ENCODE data around the gene GAB2.

GAB2 gene

DNA sequence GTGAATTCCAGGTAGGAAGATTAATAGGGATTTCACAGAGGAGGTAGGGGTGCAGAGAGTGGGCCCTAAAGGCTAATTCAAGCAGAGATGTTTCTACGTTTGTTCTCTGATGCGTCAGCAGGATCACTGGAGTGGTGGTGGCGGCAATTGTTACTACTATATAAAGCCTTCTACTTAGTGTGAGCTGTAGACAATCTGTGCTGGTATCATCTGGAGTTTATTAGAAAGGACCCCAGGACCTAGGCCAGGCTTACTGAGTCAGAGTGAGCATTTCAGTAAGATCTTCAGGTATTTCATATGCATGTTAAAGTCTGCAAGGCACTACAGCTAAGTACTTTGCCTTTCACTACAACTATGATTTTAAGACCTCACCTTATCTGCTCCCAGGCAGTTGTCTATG is 169.4 kb downstream of the GAB2 start:
- TF ChIP-seq, protein P1, sequence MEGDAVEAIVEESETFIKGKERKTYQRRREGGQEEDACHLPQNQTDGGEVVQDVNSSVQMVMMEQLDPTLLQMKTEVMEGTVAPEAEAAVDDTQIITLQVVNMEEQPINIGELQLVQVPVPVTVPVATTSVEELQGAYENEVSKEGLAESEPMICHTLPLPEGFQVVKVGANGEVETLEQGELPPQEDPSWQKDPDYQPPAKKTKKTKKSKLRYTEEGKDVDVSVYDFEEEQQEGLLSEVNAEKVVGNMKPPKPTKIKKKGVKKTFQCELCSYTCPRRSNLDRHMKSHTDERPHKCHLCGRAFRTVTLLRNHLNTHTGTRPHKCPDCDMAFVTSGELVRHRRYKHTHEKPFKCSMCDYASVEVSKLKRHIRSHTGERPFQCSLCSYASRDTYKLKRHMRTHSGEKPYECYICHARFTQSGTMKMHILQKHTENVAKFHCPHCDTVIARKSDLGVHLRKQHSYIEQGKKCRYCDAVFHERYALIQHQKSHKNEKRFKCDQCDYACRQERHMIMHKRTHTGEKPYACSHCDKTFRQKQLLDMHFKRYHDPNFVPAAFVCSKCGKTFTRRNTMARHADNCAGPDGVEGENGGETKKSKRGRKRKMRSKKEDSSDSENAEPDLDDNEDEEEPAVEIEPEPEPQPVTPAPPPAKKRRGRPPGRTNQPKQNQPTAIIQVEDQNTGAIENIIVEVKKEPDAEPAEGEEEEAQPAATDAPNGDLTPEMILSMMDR (IDR thresholded peaks at IDR 0.05; ENCODE audit: low read depth, low read length, missing control alignments), result no peak
- no peak for DNase-seq (ENCODE audit: low read depth)
- H3K4me3 ChIP-seq (ENCODE audit: low read depth, low read length), result no peak overlapping the region
- in situ Hi-C loops (cut with HindIII; ENCODE audit: low sequenced_read_pairs), result no loop called here

DNA sequence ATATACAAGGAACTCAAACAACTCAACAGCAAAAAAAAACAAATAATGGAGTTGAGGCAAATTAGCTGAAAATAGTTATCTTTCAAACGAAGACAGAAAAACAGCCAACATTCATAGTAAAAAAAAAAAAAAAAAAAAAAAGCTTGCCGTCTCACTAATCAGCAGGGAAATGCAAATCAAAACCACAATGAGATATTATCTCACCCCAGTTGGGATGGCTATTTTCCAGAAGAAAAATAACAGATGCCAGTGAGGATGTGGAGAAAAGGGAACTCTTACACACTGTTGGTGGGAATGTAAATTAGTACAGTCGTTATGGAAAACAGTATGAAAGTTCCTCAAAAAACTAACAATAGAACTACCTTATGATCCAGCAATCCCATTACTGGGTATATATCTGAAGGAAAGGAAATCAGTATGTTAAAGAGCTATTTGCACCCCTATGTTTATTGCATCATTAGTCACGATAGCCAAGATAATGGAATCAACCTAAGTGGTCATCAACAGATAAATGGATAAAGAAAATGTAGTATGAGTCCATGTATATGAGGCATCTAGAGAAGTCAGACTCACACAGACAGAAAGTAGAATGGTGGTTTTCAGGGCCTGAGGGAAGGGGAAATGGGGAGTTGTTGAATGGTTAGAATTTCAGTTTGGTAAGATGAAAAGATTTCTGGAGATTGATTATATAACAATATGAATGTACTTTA is 172.9 kb downstream of the GAB2 start:
- peak; percentile 74 for DNase-seq (ENCODE audit: low read depth)
- TF ChIP-seq, protein P1 (IDR thresholded peaks at IDR 0.05; ENCODE audit: low read depth, low read length, missing control alignments), result no peak
- no peak overlapping the region for H3K4me3 ChIP-seq (ENCODE audit: low read depth, low read length)
- in situ Hi-C loops (cut with HindIII; ENCODE audit: low sequenced_read_pairs), result no loop called here

DNA sequence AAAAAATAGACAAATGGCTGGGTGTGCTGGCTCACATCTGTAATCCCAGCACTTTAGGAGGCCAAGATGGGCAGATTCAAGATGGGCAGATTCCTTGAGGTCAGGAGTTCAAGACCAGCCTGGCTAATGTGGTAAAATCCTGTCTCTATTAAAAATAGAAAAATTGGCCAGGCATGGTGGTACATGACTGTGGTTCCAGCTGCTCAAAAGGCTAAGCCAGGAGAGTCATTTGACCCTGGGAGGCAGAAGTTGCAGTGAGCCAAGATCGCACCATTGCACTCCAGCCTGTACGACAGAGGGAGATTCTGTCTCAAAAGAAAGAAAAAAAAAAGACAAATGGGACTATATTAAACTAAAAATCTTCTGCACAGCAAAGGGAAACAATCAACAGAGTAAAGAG is 173.5 kb downstream of the GAB2 start:
- in situ Hi-C loops (cut with HindIII; ENCODE audit: low sequenced_read_pairs), result no loop called here
- TF ChIP-seq, protein P1 (IDR thresholded peaks at IDR 0.05; ENCODE audit: low read depth, low read length, missing control alignments), result no peak
- no peak overlapping the region for H3K4me3 ChIP-seq (ENCODE audit: low read depth, low read length)
- DNase-seq (ENCODE audit: low read depth), result peak; percentile 41

DNA sequence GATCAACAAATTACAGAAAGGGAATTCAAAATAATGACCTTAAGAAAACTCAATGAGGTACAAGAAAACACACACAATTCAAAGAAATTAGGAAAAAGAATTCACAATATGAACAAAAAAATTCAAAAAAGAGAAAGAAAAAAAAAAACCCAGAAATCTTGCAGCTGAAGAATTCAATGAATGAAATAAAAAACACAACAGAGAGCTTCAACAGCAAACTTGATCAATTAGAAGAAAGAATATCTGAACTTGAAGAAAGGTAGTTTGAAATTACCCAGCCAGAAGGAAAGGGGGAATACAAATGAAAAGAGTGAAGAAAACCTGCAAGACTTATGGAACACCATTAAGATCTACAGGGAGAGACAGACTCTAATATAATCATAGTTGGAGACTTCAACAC is 176.1 kb downstream of the GAB2 start:
- H3K4me3 ChIP-seq (ENCODE audit: low read depth, low read length), result no peak overlapping the region
- TF ChIP-seq, protein P1 (IDR thresholded peaks at IDR 0.05; ENCODE audit: low read depth, low read length, missing control alignments), result no peak
- in situ Hi-C loops (cut with HindIII; ENCODE audit: low sequenced_read_pairs), result no loop called here
- DNase-seq (ENCODE audit: low read depth), result no peak

DNA sequence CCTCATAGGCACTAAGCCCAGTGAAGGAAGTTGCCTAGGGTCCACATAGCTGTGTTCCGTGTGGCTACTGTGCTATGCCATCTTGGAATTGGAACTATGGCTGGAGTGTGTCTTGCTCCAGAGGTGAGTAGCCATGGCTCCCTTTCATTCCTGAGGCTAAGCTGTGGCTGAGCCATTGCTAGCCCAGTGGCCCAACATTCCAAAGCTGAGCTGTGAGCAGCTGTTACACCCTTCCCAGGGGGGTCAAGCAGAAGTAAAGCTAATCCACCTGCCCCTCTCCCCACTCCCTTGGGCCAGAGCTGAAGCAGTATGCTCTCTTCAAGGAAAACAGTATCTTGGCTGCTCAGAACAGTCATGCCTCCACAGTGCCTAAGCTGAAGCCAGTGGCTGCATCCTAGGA is 177.8 kb downstream of the GAB2 start:
- no peak overlapping the region for H3K4me3 ChIP-seq (ENCODE audit: low read depth, low read length)
- TF ChIP-seq, protein P1 (IDR thresholded peaks at IDR 0.05; ENCODE audit: low read depth, low read length, missing control alignments), result no peak
- in situ Hi-C loops (cut with HindIII; ENCODE audit: low sequenced_read_pairs), result no loop called here
- DNase-seq (ENCODE audit: low read depth), result no peak

DNA sequence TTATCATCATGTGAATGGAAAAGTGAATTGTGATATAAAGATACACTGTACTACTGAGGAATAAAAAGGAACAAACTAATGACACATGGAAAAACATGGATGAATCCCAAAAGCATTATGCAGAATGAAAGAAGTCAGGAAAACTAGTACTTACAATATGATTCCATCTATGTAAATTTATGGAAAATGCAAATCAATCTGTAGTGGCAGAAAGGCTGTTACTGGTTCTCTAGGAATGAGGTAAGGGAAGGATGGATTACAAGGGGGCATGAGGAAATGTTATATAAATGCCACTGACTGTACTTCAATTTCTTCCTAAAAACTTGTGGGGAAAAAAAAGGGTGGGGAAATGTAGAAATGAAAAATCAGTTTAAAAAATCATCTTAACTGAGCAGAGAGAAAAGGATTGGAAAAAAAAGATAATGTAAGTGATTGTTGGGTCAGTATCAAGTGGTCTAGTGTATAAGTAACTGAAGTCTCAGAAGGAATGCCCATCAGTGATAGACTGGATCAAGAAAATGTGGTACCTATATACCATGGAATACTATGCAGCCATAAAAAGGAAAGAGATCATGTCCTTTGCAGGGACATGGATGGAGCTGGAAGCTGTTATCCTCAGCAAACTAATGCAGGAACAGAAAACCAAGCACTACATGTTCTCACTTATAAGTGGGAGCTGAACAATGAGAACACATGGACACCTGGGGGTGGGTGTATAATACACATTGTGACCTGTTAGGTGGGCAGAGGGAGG is 180.2 kb downstream of the GAB2 start:
- H3K4me3 ChIP-seq (ENCODE audit: low read depth, low read length), result no peak overlapping the region
- TF ChIP-seq, protein P1 (IDR thresholded peaks at IDR 0.05; ENCODE audit: low read depth, low read length, missing control alignments), result no peak
- DNase-seq (ENCODE audit: low read depth), result no peak
- in situ Hi-C loops (cut with HindIII; ENCODE audit: low sequenced_read_pairs), result no loop called here

Data from astrocyte of the cerebellum (primary cell).